Activated naive CD4-positive, alpha-beta T cell treated with Interleukin-2 at 50 U/mL for 16 hours (primary cell): ENCODE measurements around the gene SAXO2.
"Not testable (repeated sequence)": the region's sequence is repeated elsewhere in the genome, so short reads cannot be mapped to it uniquely, and the experiment has no call there.

Experiments used
- DNase-seq: peaks from one replicate; pipeline ENCODE4 v3.0.0-alpha.2; 2020

Gene SAXO2

GRCh38 chr15:82314769-82315518 is 52.3 kb downstream of the SAXO2 start:
- no peak for DNase-seq

- DNase-seq = no peak
Measured at GRCh38 chr15:82315519-82316246, 53.1 kb downstream of the SAXO2 start.

GRCh38 chr15:82316247-82317090 is 53.9 kb downstream of the SAXO2 start:
- DNase-seq = not testable (repeated sequence)

- no peak for DNase-seq
Measured at GRCh38 chr15:82317091-82317489, 54.5 kb downstream of the SAXO2 start.

- DNase-seq = not testable (repeated sequence)
Measured at GRCh38 chr15:82317516-82317915, 54.9 kb downstream of the SAXO2 start.

GRCh38 chr15:82318281-82318680 is 55.7 kb downstream of the SAXO2 start:
- DNase-seq = not testable (repeated sequence)

GRCh38 chr15:82319522-82320278 is 57.1 kb downstream of the SAXO2 start:
- not testable (repeated sequence) for DNase-seq

- not testable (repeated sequence) for DNase-seq
Measured at GRCh38 chr15:82320861-82321260, 58.2 kb downstream of the SAXO2 start.

GRCh38 chr15:82322488-82322887 is 59.9 kb downstream of the SAXO2 start:
- DNase-seq = not testable (repeated sequence)

- not testable (repeated sequence) for DNase-seq
Measured at GRCh38 chr15:82324831-82325230, 62.2 kb downstream of the SAXO2 start.

- not testable (repeated sequence) for DNase-seq
Measured at GRCh38 chr15:82325646-82326045, 63.0 kb downstream of the SAXO2 start.

- not testable (repeated sequence) for DNase-seq
Measured at GRCh38 chr15:82326896-82327295, 64.3 kb downstream of the SAXO2 start.

- DNase-seq = not testable (repeated sequence)
Measured at GRCh38 chr15:82327372-82327771, 64.8 kb downstream of the SAXO2 start.

- not testable (repeated sequence) for DNase-seq
Measured at GRCh38 chr15:82329039-82329438, 66.4 kb downstream of the SAXO2 start.

GRCh38 chr15:82330921-82331320 is 68.3 kb downstream of the SAXO2 start:
- DNase-seq = not testable (repeated sequence)

GRCh38 chr15:82331576-82332304 is 69.1 kb downstream of the SAXO2 start:
- not testable (repeated sequence) for DNase-seq

GRCh38 chr15:82332711-82333602 is 70.3 kb downstream of the SAXO2 start:
- DNase-seq = not testable (repeated sequence)

GRCh38 chr15:82333603-82334553 is 71.3 kb downstream of the SAXO2 start:
- not testable (repeated sequence) for DNase-seq
